H1 (cell line): Measurements from ENCODE around the gene MAGI2. TPM values are rescaled to one million over a fixed set of nuclear protein-coding genes. Genes with fewer than 3 reads are reported as not detected.

ENCODE experiments used
- ATF2 ChIP-seq: IDR thresholded peaks from 2 replicates; pipeline ENCODE4 v1.6.1; 2012; ENCODE audit warnings: low read length, inconsistent platforms
- polyA plus RNA-seq, 7 experiments: library from polyadenylated mRNA; depleted of rRNA in 3 of 7; stranded (reverse) in 5 of 7; unstranded in 2 of 7; fragments of >200 nt in 5 of 7; fragments of 200-250 nt in 2 of 7; gene quantifications; 1 replicate in 5 of 7; 2 replicates in 1 of 7; 4 replicates in 1 of 7; pipeline versions ENCODE4 v1.2.1 to v1.2.3, GENCODE V29; 2011 to 2013; ENCODE audit warnings: missing spikeins in 2 of 7, mixed read lengths in 2 of 7
- total RNA-seq: library from RNA; stranded (reverse); fragmentation: NEBNext Ultra II Directional; extraction: Animal tissue kit (Norgen Biotek cat#: 25700); gene quantifications from 2 replicates; pipeline ENCODE4 v1.2.1, GENCODE V29; 2021

MAGI2 gene
- total and polyA plus RNA-seq, 2 of the 8 experiments (the other 6 are each of a cell fraction or from before 2014, with no cell fraction given): 6.0 to 27.3 TPM

- no peak for TF ChIP-seq ATF2
Observed at GRCh38 chr7:79329464-79329863, 124.0 kb downstream of the MAGI2 start (continued).
